Measurements from ENCODE around the gene THBS2.

THBS2 gene

GRCh38 chr6:169256061-169256460 lies 2.4 kb upstream of the THBS2 start:
- H3K4me3 ChIP-seq (replicated peaks; ENCODE audit: low read depth, low read length) = no peak overlapping the region
- no peak for TF ChIP-seq CTCF (IDR thresholded peaks at IDR 0.05; ENCODE audit: low read depth, low read length, missing control alignments)
- DNase-seq (ENCODE audit: extremely low read depth, low read depth) = no peak

GRCh38 chr6:169255643-169256042 lies 2.0 kb upstream of the THBS2 start:
- TF ChIP-seq CTCF (IDR thresholded peaks at IDR 0.05; ENCODE audit: low read depth, low read length, missing control alignments) = no peak
- H3K4me3 ChIP-seq (replicated peaks; ENCODE audit: low read depth, low read length) = no peak overlapping the region

GRCh38 chr6:169254456-169255316 lies 1.0 kb upstream of the THBS2 start:
- no peak for TF ChIP-seq CTCF (IDR thresholded peaks at IDR 0.05; ENCODE audit: low read depth, low read length, missing control alignments)
- DNase-seq (ENCODE audit: extremely low read depth, low read depth) = no peak
- H3K4me3 ChIP-seq (replicated peaks; ENCODE audit: low read depth, low read length) = no peak overlapping the region

More at GRCh38 chr6:169255643-169256042, 2.0 kb upstream of the THBS2 start:
- DNase-seq (ENCODE audit: extremely low read depth, low read depth) = no peak

- no peak for TF ChIP-seq CTCF (IDR thresholded peaks at IDR 0.05; ENCODE audit: low read depth, low read length, missing control alignments)
- H3K4me3 ChIP-seq (replicated peaks; ENCODE audit: low read depth, low read length) = peak overlapping the region; percentile 75
- DNase-seq (ENCODE audit: extremely low read depth, low read depth) = no peak
Measured at GRCh38 chr6:169252505-169253189, 999 bp downstream of the THBS2 start.

GRCh38 chr6:169251822-169252504 lies 1.7 kb downstream of the THBS2 start:
- peak overlapping the region; percentile 75 for H3K4me3 ChIP-seq (replicated peaks; ENCODE audit: low read depth, low read length)
- no peak for DNase-seq (ENCODE audit: extremely low read depth, low read depth)
- TF ChIP-seq CTCF (IDR thresholded peaks at IDR 0.05; ENCODE audit: low read depth, low read length, missing control alignments) = no peak

- no peak for DNase-seq (ENCODE audit: extremely low read depth, low read depth)
- no peak for TF ChIP-seq CTCF (IDR thresholded peaks at IDR 0.05; ENCODE audit: low read depth, low read length, missing control alignments)
- H3K4me3 ChIP-seq (replicated peaks; ENCODE audit: low read depth, low read length) = peak overlapping the region; percentile 75
Measured at GRCh38 chr6:169251371-169251802, 2.3 kb downstream of the THBS2 start.
